NCI-H2107 treated with DMSO at 0.1 percent for 48 hours (cell line): ENCODE measurements around the gene ABCC1.
"Not testable (repeated sequence)": the region's sequence is repeated elsewhere in the genome, so short reads cannot be mapped to it uniquely, and the experiment has no call there.

Experiments used
- DNase-seq: peaks from one replicate; lab custom pipeline; 2025; ENCODE audit not compliant: unreplicated experiment; lab: John Stamatoyannopoulos, UW

Gene ABCC1

GRCh38 chr16:16172991-16173390 lies 223.6 kb downstream of the ABCC1 start:
- no peak for DNase-seq

DNA sequence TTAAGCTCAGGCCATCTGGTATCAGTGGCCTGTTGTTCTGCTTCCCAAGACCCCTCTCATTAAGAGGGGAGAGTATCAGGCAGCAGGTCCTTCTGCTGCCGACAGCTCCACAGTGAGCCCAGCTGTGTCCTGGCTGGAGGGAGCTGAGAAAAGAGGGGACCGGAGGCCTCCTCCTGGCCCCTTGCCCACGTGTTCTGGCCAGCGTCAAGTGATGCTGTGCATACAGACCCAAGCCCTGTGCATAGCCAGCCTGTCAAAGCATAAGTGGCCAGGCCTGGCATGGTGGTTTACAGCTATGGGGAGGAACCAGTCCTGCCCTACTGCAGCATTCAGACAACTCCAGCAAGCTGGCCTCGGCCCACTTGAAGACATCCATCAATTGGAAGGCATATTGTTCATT lies 225.9 kb downstream of the ABCC1 start:
- no peak for DNase-seq

GRCh38 chr16:16176328-16176727 lies 226.9 kb downstream of the ABCC1 start:
- no peak for DNase-seq

DNA sequence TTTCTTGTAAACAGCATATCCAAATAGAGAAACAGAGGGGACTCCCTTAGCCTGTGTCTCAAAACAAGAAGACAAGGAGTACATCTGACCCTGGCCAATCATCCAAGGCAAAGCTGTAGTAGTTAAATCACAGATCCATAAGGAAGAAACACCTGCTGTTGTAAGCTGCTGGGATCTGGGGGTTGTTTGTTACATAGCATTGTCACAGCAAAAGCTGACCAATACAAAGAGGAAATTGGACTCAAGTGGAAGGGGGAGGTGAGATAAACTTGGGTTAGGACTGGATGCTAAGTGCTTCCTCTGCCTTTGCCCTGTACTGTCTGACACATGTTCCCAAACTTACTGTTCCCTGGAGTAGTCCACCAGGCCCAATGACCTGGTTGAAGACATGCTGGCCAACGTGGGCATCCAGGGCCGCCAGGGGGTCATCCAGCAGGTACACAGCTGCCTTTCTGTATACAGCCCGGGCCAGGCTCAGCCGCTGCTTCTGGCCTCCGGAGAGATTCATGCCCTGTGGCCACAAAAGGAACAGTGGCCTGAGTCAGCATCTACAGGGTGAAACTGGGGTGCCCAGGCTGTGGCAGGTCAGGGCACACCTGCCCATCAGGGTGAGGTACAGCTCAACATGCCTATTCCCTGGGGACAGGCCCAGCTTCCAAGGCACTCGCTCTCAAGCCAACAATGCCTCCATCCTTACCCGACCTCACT lies 229.2 kb downstream of the ABCC1 start:
- no peak for DNase-seq

- DNase-seq = not testable (repeated sequence)
These were observed 232.3 kb downstream of the ABCC1 start for GRCh38 chr16:16181748-16182147.

- DNase-seq = no peak
These were observed 233.5 kb downstream of the ABCC1 start for GRCh38 chr16:16182918-16183317.

GRCh38 chr16:16183562-16183961 lies 234.1 kb downstream of the ABCC1 start:
- no peak for DNase-seq

- no peak for DNase-seq
These were observed 235.2 kb downstream of the ABCC1 start for GRCh38 chr16:16184594-16184993.

DNA sequence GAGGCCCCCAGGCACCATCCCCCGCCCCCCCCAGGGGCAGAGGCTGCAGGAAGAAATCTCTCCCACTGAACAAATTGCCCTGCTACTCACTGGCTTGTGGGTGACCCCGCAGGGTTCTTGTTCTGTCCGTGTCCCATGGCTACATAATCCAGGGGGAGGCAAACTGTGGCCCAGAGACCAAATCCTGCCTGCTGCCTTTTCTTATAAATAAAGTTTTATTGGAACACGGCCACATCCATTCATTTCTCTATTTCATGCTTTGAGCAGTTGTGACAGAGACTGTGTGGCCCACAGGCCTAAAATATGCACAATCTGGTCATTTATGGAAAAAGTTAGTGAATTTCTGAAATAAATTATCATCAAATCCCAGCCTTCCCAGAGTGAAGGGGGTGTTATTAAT lies 235.7 kb downstream of the ABCC1 start:
- no peak for DNase-seq

- DNase-seq = no peak
These were observed 237.4 kb downstream of the ABCC1 start for GRCh38 chr16:16186820-16187219.

DNA sequence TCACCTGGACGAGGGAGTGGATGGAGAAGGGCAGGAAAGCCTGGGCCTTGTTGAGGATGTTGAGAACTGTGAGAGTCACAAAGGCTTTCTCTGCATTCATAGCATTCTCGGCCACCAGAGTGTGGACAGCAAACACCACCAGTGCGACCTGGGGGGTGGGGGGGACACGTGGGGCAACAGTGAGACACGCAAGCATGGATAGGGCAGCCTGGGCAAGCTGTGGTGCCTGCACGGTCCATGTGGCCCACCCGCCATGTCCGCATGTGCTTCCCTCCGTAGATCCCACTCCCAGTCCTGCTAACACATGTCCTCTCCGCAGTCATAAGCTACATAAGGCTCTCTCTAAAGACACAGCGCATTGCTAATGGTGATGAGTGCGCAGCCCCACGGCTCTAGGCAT lies 239.4 kb downstream of the ABCC1 start:
- no peak for DNase-seq

DNA sequence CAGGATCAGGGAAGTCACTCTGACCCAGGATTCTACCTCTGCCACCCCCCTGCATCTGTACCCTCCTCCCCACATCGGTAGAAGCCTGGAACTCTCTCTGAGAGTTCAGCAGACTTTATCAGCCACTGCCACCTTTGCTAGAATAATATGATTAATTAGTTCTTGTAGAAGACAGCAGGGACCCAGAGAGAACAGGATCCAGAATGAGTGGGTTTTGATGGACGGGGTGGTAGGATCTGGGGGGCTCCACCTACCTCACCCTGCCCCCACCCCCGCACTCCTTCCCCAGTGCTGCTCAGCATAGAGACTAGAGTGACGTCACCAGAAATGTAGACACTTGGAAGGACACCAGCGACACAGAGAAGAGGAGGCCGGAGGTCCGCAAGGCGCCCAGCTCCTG lies 240.4 kb downstream of the ABCC1 start:
- DNase-seq = no peak

DNA sequence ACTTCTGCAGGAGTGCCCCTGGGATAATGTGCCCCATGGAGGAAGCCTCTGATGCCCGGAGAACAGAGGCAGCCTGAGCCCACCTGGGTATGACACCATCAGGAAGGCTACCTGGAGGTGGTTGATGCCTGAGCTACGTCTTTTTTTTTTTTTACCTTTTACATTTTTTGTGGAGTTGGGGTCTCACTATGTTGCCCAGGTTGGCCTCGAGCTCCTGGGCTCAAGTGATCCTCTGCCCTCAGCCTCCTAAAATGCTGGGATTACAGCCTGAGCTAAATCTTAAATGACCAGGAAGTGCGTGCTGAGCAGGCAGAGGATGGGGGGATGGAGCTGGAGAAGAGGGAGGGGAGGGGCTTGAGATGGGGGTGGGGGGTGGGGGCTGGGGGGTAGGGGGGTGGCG lies 241.1 kb downstream of the ABCC1 start:
- no peak for DNase-seq

GRCh38 chr16:16190966-16191365 lies 241.6 kb downstream of the ABCC1 start:
- not testable (repeated sequence) for DNase-seq

DNA sequence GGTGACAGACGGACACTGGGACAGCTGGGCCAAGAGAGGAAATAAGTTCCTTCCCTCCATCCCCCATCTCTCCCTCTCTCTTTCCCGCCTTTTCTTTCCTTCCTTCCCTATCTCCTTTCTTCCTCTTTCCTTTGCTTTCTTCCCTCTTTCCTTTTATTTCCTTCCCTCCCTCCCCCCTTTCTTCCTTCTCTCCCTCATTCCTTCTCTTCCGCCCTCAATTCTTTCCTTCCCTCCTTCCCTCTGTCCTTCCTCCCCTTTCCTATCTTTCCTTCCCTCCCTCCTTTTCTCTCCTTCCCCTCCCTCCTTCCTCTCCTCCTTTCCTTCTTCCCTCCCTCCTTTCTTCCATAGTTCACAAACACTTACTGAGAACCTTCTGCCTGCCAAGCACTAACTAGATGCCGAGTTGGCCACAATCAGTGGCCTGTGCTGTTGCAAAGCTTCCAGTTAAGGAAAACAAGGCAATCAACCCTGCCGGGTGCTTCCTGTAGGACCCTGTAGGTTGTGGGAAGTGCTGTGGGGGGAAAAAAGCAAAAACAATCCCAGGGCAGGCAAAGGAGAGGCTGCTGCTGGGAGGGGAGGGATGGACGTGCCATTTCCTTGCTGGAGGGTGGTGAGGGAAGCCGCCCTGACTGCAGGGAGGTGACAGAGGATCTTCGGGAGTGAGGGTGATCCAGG lies 242.2 kb downstream of the ABCC1 start:
- no peak for DNase-seq
